K562 (cell line): Measurements from ENCODE around the gene PRICKLE3. TPM values are rescaled to one million over a fixed set of nuclear protein-coding genes. Genes with fewer than 3 reads are reported as not detected.

Experiments used
- ATAC-seq: fragments of 200-7000 bp; cut with Tn5 transposase; 3 replicates; pipeline ENCODE4 v1.9.1; 2020; ENCODE audit warnings: moderate library complexity
- BruUV-seq: library from RNA; stranded (reverse); fragments of 400-500 nt; replicated peaks from 2 replicates; lab custom pipeline; 2021; lab: Mats Ljungman, UMichigan
- CTCF ChIA-PET: fragments of 300-600 bp; formaldehyde crosslinking; extraction: SDS; loops from one replicate; lab custom pipeline; 2021; ENCODE audit warnings: low intra/inter-chr PET ratio; lab: Yijun Ruan, JAX
- POLR2A ChIA-PET: fragments of 300-600, 350-650 bp; sonication (Branson Sonifier 250); formaldehyde crosslinking; extraction: SDS; loops from one replicate; lab custom pipeline; 2021; ENCODE audit warnings: antibody characterized with exemption, inconsistent platforms; lab: Yijun Ruan, JAX
- DNase-seq, 4 experiments: peaks; one replicate each; pipeline versions ENCODE4 v3.0.0 to v3.0.0-alpha.2; 2011 to 2018; ENCODE audit warnings: low spot score in 3 of 4, mixed read lengths in 3 of 4; ENCODE audit errors: extremely low read depth in 1 of 4
- FAIRE-seq: peaks from 2 replicates; lab custom pipeline; 2011; peaks lifted over from hg19 to GRCh38; lab: Jason Lieb, UNC
- H2AFZ ChIP-seq: 2 replicates; pipeline ENCODE4 v1.6.0; 2011; ENCODE audit warnings: low read depth, low read length, control low read depth, inconsistent platforms
- H3K27ac ChIP-seq: fragments of 200-600 bp; 3 replicates; pipeline ENCODE4 v1.8.0; 2011; ENCODE audit warnings: low read depth, mild to moderate bottlenecking, control low read depth, inconsistent platforms, low read length, moderate library complexity, mixed read lengths; ENCODE audit errors: extremely low read depth
- H3K27me3 ChIP-seq, 2 experiments: fragments of 300-600 bp in 1 of 2; 2 replicates in 1 of 2; 3 replicates in 1 of 2; pipeline versions ENCODE4 v1.6.0 to v1.8.0; 2011; ENCODE audit warnings: inconsistent platforms in 2 of 2, low read length in 2 of 2, mild to moderate bottlenecking in 1 of 2, mixed read lengths in 1 of 2, moderate library complexity in 1 of 2; ENCODE audit not compliant: control insufficient read depth in 2 of 2, insufficient read depth in 2 of 2
- H3K36me3 ChIP-seq: fragments of 300-600 bp; 3 replicates; pipeline ENCODE4 v1.8.0; 2011; ENCODE audit warnings: mild to moderate bottlenecking, low read length, inconsistent platforms; ENCODE audit not compliant: control insufficient read depth, insufficient read depth
- H3K4me1 ChIP-seq, 2 experiments: fragments of 200-600 bp in 1 of 2; replicated peaks in 1 of 2; 2 replicates in 1 of 2; 3 replicates in 1 of 2; pipeline versions ENCODE4 v1.5.1 to v1.8.0; 2011; ENCODE audit warnings: inconsistent platforms in 2 of 2, low read length in 2 of 2, mild to moderate bottlenecking in 1 of 2, mixed read lengths in 1 of 2, moderate library complexity in 1 of 2; ENCODE audit not compliant: control insufficient read depth in 2 of 2, insufficient read depth in 2 of 2
- H3K4me2 ChIP-seq: 2 replicates; pipeline ENCODE4 v1.6.1; 2011; ENCODE audit warnings: low read length, control low read depth, inconsistent platforms, mixed read lengths; ENCODE audit not compliant: insufficient read depth
- H3K4me3 ChIP-seq: fragments of 200-600 bp; sonication (generic), shearing (Covaris generic); 2 replicates; pipeline ENCODE4 v1.5.1; 2016; ENCODE audit warnings: control low read depth, inconsistent platforms
- H3K79me2 ChIP-seq: fragments of 200-600 bp; 3 replicates; pipeline ENCODE4 v1.8.0; 2011; ENCODE audit warnings: low read length, inconsistent platforms; ENCODE audit not compliant: control insufficient read depth, insufficient read depth
- H3K9ac ChIP-seq, 2 experiments: 2 replicates each; pipeline versions ENCODE4 v1.6.0 to v1.6.1; 2011; ENCODE audit warnings: low read depth in 2 of 2, low read length in 2 of 2, control low read depth in 1 of 2, inconsistent platforms in 1 of 2, mild to moderate bottlenecking in 1 of 2, mixed read lengths in 1 of 2; ENCODE audit not compliant: insufficient read depth in 1 of 2
- H3K9me1 ChIP-seq: one replicate; pipeline ENCODE4 v1.6.0; 2011; ENCODE audit warnings: inconsistent platforms, mild to moderate bottlenecking, low read length, moderate library complexity; ENCODE audit not compliant: control insufficient read depth, insufficient read depth
- H3K9me3 ChIP-seq: replicated peaks from 2 replicates; pipeline ENCODE4 v1.5.1; 2011; ENCODE audit warnings: low read depth, low read length, inconsistent platforms; ENCODE audit not compliant: control insufficient read depth, insufficient read depth
- H4K20me1 ChIP-seq: replicated peaks from 2 replicates; pipeline ENCODE4 v1.6.1; 2011; ENCODE audit warnings: low read length, inconsistent platforms, mixed read lengths; ENCODE audit not compliant: control insufficient read depth, insufficient read depth
- KDM1A ChIP-seq, 2 experiments: fragments of 450-650 bp; IDR thresholded peaks; 2 replicates each; pipeline ENCODE4 v1.6.1; 2016; ENCODE audit warnings: mild to moderate bottlenecking in 2 of 2
- MAZ ChIP-seq, 2 experiments: fragments of 450-650 bp in 1 of 2; sonication (generic) in 1 of 2; formaldehyde crosslinking; IDR thresholded peaks in 1 of 2; conservative IDR thresholded peaks in 1 of 2; 2 replicates each; pipeline versions ENCODE4 v1.4.0 to v1.5.0; 2020; ENCODE audit warnings: mild to moderate bottlenecking in 1 of 2, missing genetic modification reagents in 1 of 2
- SMC3 ChIP-seq: conservative IDR thresholded peaks from 2 replicates; pipeline ENCODE4 v1.6.1; 2011; ENCODE audit warnings: low read depth, low read length, improper control_type of control experiment; ENCODE audit not compliant: insufficient read depth
- TEAD4 ChIP-seq, 2 experiments: sonication (generic) in 1 of 2; formaldehyde crosslinking in 1 of 2; IDR thresholded peaks; 2 replicates each; pipeline versions ENCODE4 v1.6.1 to v1.8.0; 2012 to 2022; ENCODE audit warnings: borderline replicate concordance in 1 of 2, inconsistent platforms in 1 of 2, low read length in 1 of 2, mild to moderate bottlenecking in 1 of 2, missing genetic modification reagents in 1 of 2
- WGBS: fragments of 100-300 bp; shearing (Covaris generic); methylation state at CpG from one replicate; pipeline ENCODE4 v1.1.6; 2016; ENCODE audit warnings: low coverage, mixed read lengths; ENCODE audit not compliant: insufficient coverage; ENCODE audit errors: missing lambda C conversion rate; 5-methylcytosine and 5-hydroxymethylcytosine counted together
- in situ Hi-C: fragments of 300-500 bp; cut with MboI; formaldehyde crosslinking; loops from 4 replicates; pipeline ENCODE4 v1.15.0; 2018; ENCODE audit warnings: inconsistent platforms, mixed read lengths
- intact Hi-C: fragments of 100-400 bp; cut with micrococcal nuclease; formaldehyde crosslinking; loops from 2 replicates; pipeline ENCODE4 v1.14.2; 2022
- polyA plus RNA-seq, 8 experiments: library from polyadenylated mRNA; depleted of rRNA in 4 of 8; stranded (reverse) in 5 of 8; unstranded in 3 of 8; fragments of >200 nt; fragmentation: Nextera tagmentation in 2 of 8; fragmentation: Illumina TruSeq in 1 of 8; extraction: Ambion mirVana in 2 of 8; extraction: Trizol in 1 of 8; gene quantifications; 2 replicates each; pipeline versions ENCODE4 v1.2.1 to v1.2.3, GENCODE V29; 2011 to 2014; ENCODE audit warnings: inconsistent platforms in 1 of 8, missing spikeins in 1 of 8
- total RNA-seq, 7 experiments: library from RNA; depleted of rRNA in 6 of 7; stranded (reverse); fragments of >200 nt in 6 of 7; fragmentation: Illumina TruSeq in 2 of 7; extraction: Trizol in 2 of 7; gene quantifications; 2 replicates each; pipeline versions ENCODE4 v1.2.1 to v1.2.3, GENCODE V29; 2011 to 2021; ENCODE audit warnings: low replicate concordance in 1 of 7
- TF ChIP-seq, protein P1 (sequence below): fragments of 150-350 bp; conservative IDR thresholded peaks from 2 replicates; pipeline ENCODE4 v1.6.1; 2014; ENCODE audit warnings: low read length
- TF ChIP-seq, protein P2 (sequence below), 3 experiments: IDR thresholded peaks in 2 of 3; conservative IDR thresholded peaks in 1 of 3; 2 replicates each; pipeline ENCODE4 v1.5.1; 2011 to 2012; ENCODE audit warnings: low read length in 3 of 3, mild to moderate bottlenecking in 3 of 3, control low read depth in 2 of 3, improper control_type of control experiment in 1 of 3, inconsistent platforms in 1 of 3, low read depth in 1 of 3, mixed read lengths in 1 of 3, moderate library complexity in 1 of 3; ENCODE audit not compliant: insufficient read depth in 2 of 3
- TF ChIP-seq, protein P3 (sequence below): sonication (generic); formaldehyde crosslinking; IDR thresholded peaks from 2 replicates; pipeline ENCODE4 v1.8.0; 2022; ENCODE audit warnings: mild to moderate bottlenecking, low read depth, missing genetic modification reagents

PRICKLE3 gene
- total and polyA plus RNA-seq, 9 of the 15 experiments (the other 6 are each of a cell fraction or from before 2014, with no cell fraction given): 1.1 to 44.3 (median 14.0) TPM

DNA sequence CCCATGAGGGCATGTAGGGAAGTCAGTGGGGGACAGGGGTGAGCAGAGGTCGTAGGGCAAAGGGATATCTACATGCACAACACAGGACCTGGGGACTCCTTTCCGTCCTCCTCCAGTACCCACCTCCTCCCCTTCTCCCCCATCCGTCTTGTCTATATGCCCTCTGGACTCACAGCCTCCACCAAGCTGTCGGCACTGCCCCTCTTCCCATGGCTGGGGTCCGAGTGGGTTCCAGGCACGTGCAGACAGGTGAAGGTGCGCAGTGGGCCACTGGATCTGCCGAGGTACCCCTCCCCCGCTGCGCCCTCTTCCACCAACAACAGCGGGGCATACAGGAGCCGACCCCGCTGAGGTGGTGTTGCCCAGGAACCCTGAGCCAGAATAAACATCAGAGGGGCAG lies 19.3 kb upstream of the PRICKLE3 start (continued):
- TF ChIP-seq, protein P1, sequence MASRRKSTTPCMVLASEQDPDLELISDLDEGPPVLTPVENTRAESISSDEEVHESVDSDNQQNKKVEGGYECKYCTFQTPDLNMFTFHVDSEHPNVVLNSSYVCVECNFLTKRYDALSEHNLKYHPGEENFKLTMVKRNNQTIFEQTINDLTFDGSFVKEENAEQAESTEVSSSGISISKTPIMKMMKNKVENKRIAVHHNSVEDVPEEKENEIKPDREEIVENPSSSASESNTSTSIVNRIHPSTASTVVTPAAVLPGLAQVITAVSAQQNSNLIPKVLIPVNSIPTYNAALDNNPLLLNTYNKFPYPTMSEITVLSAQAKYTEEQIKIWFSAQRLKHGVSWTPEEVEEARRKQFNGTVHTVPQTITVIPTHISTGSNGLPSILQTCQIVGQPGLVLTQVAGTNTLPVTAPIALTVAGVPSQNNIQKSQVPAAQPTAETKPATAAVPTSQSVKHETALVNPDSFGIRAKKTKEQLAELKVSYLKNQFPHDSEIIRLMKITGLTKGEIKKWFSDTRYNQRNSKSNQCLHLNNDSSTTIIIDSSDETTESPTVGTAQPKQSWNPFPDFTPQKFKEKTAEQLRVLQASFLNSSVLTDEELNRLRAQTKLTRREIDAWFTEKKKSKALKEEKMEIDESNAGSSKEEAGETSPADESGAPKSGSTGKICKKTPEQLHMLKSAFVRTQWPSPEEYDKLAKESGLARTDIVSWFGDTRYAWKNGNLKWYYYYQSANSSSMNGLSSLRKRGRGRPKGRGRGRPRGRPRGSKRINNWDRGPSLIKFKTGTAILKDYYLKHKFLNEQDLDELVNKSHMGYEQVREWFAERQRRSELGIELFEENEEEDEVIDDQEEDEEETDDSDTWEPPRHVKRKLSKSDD: no peak
- TF ChIP-seq, all 486 proteins: peak for 0

DNA sequence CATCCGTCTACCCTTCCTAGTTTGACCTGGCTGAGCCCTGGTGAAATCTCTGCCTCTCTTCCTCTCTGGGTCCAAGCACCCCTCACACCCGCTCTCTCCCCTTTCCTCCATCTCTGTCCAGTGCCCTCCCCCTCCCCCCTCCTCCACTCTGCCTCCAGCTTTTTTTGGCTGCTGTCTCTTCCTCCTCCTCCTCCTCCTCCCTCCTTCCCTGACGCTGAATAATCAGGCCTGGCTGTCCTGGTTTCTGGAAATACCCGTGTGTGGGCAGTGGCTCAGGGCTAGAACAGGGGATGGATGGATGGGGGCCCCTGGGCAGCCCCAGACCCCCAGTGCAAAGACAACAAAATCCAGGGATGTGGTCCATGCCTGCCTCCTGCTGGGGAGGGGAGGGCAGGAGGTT lies 18.5 kb upstream of the PRICKLE3 start:
- no peak overlapping the region for H2AFZ ChIP-seq
- H3K4me3 ChIP-seq: no peak overlapping the region
- no peaks in the 10 kb centered on the region for H3K36me3 ChIP-seq
- H4K20me1 ChIP-seq: no peaks in the 10 kb centered on the region
- no peaks in the 10 kb centered on the region for H3K9me1 ChIP-seq
- no peak for FAIRE-seq
- H3K27ac ChIP-seq: no peak overlapping the region
- TF ChIP-seq KDM1A (IDR thresholded peaks at IDR 0.05) (peak in 1 of 2 experiments; percentile 83; a peak in 2 of 4 replicates), SMC3 (no peak), TEAD4 (IDR thresholded peaks at IDR 0.05; ENCODE audit: low read length) (no peak), TEAD4 (CRISPR knock-in tag; IDR thresholded peaks at IDR 0.05; ENCODE audit: borderline replicate concordance) (no peak), MAZ (CRISPR knock-in tag; conservative IDR thresholded peaks at IDR 0.05 in 1 of 2, IDR thresholded peaks at IDR 0.05 in 1 of 2) (no peak)
- TF ChIP-seq, protein P2, sequence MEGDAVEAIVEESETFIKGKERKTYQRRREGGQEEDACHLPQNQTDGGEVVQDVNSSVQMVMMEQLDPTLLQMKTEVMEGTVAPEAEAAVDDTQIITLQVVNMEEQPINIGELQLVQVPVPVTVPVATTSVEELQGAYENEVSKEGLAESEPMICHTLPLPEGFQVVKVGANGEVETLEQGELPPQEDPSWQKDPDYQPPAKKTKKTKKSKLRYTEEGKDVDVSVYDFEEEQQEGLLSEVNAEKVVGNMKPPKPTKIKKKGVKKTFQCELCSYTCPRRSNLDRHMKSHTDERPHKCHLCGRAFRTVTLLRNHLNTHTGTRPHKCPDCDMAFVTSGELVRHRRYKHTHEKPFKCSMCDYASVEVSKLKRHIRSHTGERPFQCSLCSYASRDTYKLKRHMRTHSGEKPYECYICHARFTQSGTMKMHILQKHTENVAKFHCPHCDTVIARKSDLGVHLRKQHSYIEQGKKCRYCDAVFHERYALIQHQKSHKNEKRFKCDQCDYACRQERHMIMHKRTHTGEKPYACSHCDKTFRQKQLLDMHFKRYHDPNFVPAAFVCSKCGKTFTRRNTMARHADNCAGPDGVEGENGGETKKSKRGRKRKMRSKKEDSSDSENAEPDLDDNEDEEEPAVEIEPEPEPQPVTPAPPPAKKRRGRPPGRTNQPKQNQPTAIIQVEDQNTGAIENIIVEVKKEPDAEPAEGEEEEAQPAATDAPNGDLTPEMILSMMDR (IDR thresholded peaks at IDR 0.05 in 2 of 3, conservative IDR thresholded peaks at IDR 0.05 in 1 of 3; ENCODE audit: insufficient read depth in 2 of 3, low read depth in 1 of 3, low read length in 3 of 3): 0 out of 6 replicates have a peak, but pooled peaks of 1 of the 3 experiments have one; percentile 19
- TF ChIP-seq, protein P3, sequence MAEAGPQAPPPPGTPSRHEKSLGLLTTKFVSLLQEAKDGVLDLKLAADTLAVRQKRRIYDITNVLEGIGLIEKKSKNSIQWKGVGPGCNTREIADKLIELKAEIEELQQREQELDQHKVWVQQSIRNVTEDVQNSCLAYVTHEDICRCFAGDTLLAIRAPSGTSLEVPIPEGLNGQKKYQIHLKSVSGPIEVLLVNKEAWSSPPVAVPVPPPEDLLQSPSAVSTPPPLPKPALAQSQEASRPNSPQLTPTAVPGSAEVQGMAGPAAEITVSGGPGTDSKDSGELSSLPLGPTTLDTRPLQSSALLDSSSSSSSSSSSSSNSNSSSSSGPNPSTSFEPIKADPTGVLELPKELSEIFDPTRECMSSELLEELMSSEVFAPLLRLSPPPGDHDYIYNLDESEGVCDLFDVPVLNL (CRISPR knock-in tag): no peak
- WGBS: 0% methylated on average over 1 of the region's 4 CpGs
- H3K27me3 ChIP-seq: no peaks in the 10 kb centered on the region
- H3K4me2 ChIP-seq: no peak overlapping the region
- POLR2A ChIA-PET: no interaction called here
- H3K9ac ChIP-seq: no peak overlapping the region
- BruUV-seq: no TSS peak
- intact Hi-C loops: no loop called here
- CTCF ChIA-PET: no interaction called here
- no peaks in the 10 kb centered on the region for H3K79me2 ChIP-seq
- no peak for ATAC-seq
- DNase-seq: no peak
- in situ Hi-C loops: no loop called here
- peaks cover 4 to 15% of the 10 kb centered on the region in 2 experiments; a peak in 4 of 5 replicates for H3K4me1 ChIP-seq
- no peaks in the 10 kb centered on the region for H3K9me3 ChIP-seq
